ENCODE data around the gene GPR162. TPM values are rescaled to one million over a fixed set of nuclear protein-coding genes. Genes with fewer than 3 reads are reported as not detected.
A peak's percentile ranks its signal among the peaks of the same experiment; 100 is the strongest.

The GPR162 gene
- total RNA-seq, 2 donors from 2014 or later = not detected

- Mint-ChIP-seq H3K36me3 (peaks cover 12% of the 10 kb centered on the region), H3K9me3 (no peaks in the 10 kb centered on the region), H3K27me3 (peaks cover 10 to 23% of the 10 kb centered on the region in 2 donors), H3K4me3 (peak overlapping the region; percentile 47), H3K4me1 (ENCODE audit: low read depth in 2 of 2) (peaks cover 16 to 36% of the 10 kb centered on the region in 2 donors), H3K27ac (peak overlapping the region in 1 of 2 donors; percentile 93)
- peak in 1 of 2 donors; percentile 48 for ATAC-seq
- DNase-seq (ENCODE audit: low spot score) = peak; percentile 49
These were observed 41.0 kb upstream of the GPR162 start for GRCh38 chr12:6780573-6780972.

- H3K27me3 Mint-ChIP-seq = peaks cover 9 to 18% of the 10 kb centered on the region in 2 donors
- no peak overlapping the region for H3K4me3 Mint-ChIP-seq
- H3K4me1 Mint-ChIP-seq (ENCODE audit: low read depth in 2 of 2) = peaks cover 12 to 24% of the 10 kb centered on the region in 2 donors
- no peaks in the 10 kb centered on the region for H3K36me3 Mint-ChIP-seq
- peak; percentile 40 for DNase-seq (ENCODE audit: low spot score)
- no peak for ATAC-seq
- H3K27ac Mint-ChIP-seq = no peak overlapping the region
- H3K9me3 Mint-ChIP-seq = no peaks in the 10 kb centered on the region
These were observed 39.5 kb upstream of the GPR162 start for GRCh38 chr12:6782119-6782518.

- Mint-ChIP-seq H3K27ac (no peak overlapping the region), H3K4me3 (no peak overlapping the region)
These were observed 38.6 kb upstream of the GPR162 start for GRCh38 chr12:6782850-6783566.

DNA sequence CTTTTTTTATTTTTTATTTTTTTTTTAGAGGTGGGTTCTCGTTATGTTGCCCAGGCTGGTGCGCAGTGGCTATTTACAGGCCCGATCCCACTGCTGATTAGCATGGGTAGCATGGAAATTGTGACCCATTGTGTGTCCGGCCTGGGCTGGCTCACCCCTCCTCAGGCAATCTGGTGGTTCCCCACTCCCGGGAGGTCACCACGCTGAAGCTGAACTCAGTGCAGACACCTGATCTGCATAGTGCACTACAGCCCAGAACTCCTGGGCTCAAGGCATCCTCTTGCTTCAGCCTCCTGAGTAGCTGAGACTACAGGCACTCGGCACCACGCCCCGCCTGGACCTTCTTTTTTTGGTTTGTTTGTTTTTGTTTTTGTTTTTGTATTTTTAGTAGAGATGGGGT lies 37.8 kb upstream of the GPR162 start:
- DNase-seq (ENCODE audit: low spot score) = no peak
- Mint-ChIP-seq H3K27me3 (peaks cover 1 to 4% of the 10 kb centered on the region in 2 donors), H3K4me1 (ENCODE audit: low read depth in 2 of 2) (peaks cover 3 to 16% of the 10 kb centered on the region in 2 donors)

More at GRCh38 chr12:6782850-6783566, 38.6 kb upstream of the GPR162 start:
- Mint-ChIP-seq H3K4me1 (ENCODE audit: low read depth in 2 of 2) (peaks cover 12 to 24% of the 10 kb centered on the region in 2 donors), H3K27me3 (peaks cover 9 to 12% of the 10 kb centered on the region in 2 donors), H3K36me3 (no peaks in the 10 kb centered on the region), H3K9me3 (no peaks in the 10 kb centered on the region)
- DNase-seq (ENCODE audit: low spot score) = peak; percentile 35
- no peak for ATAC-seq

DNA sequence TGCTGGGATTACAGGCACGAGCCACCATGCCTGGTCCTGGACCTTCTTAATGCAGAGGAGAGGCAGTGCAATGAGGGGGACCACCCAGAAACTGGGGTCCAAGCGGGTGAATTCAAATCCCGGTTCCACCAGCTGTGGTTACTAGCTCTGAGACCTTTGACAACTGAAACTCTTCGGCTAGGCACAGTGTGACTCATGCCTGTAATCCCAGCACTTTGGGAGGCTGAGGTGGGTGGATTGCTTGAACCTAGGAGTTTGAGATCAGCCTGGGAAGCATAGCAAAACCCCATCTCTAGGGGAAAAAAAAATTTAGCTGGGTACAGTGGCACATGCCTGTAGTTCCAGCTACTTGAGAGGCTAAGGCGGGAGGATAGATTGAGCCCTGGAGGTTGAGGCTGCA lies 37.3 kb upstream of the GPR162 start:
- no peaks in the 10 kb centered on the region for H3K9me3 Mint-ChIP-seq
- H3K4me3 Mint-ChIP-seq = no peak overlapping the region
- ATAC-seq (no peak), DNase-seq (ENCODE audit: low spot score) (no peak)
- H3K36me3 Mint-ChIP-seq = no peaks in the 10 kb centered on the region
- H3K27me3 Mint-ChIP-seq = peaks cover 3 to 4% of the 10 kb centered on the region in 2 donors
- H3K4me1 Mint-ChIP-seq (ENCODE audit: low read depth in 2 of 2) = peaks cover 0 to 14% of the 10 kb centered on the region in 2 donors
- no peak overlapping the region for H3K27ac Mint-ChIP-seq

More for the DNA sequence above, 37.8 kb upstream of the GPR162 start:
- Mint-ChIP-seq H3K27ac (no peak overlapping the region), H3K36me3 (no peaks in the 10 kb centered on the region), H3K9me3 (no peaks in the 10 kb centered on the region), H3K4me3 (no peak overlapping the region)
- ATAC-seq = no peak

DNA sequence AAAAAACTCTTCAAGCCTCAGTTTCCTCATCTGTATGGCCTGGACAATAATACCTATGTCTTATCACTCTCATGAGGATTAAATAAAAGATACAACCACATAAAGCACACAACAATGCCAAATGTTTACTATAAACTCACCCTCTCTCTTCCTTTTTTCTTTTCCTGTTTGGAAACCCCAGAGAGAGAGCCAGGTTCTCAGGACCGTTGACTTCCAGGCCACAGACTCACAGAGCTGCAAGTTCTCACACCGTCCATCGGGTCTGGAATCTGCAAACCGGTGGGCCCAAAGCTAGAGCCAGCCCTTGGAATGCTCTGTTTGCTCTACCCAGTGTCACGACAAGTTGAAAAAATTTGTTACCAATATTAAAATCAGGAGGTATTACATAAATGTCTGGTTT lies 36.9 kb upstream of the GPR162 start:
- Mint-ChIP-seq H3K27me3 (peaks cover 5 to 8% of the 10 kb centered on the region in 2 donors), H3K4me1 (ENCODE audit: low read depth in 2 of 2) (peaks cover 0 to 14% of the 10 kb centered on the region in 2 donors), H3K27ac (no peak overlapping the region), H3K9me3 (no peaks in the 10 kb centered on the region), H3K36me3 (no peaks in the 10 kb centered on the region), H3K4me3 (no peak overlapping the region)
- ATAC-seq (no peak), DNase-seq (ENCODE audit: low spot score) (no peak)

DNA sequence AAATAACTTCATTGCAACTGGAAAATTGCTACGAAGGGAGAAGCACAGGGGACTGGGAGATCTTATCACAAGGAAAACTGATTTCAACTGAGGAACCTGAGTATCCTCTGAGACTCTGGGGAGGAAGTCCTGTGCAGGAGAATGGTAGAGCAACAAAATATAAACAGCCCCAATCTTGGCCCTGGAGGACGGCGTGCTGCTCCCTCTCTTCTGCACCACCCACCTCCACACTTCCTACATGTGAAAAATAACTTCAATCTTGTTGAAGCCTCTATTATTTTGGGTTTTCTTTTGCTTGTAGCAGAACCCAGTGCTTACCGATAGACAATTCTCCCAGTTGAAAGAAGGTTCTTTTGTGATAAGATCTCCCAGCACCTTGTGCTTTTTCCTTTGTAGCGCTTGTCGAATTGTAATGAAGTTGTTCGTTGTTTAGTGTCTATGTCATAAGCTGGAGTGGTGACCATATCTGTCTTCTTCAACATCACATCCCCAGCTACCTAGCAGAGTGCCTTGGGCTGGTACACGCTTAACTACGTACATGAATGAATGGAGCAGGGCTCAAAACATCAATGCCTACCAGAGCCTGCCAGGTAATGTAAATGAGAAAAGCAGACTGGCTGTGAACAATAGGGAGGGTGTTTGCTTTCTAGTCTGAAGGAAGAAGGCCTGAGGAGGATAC lies 35.1 kb upstream of the GPR162 start:
- Mint-ChIP-seq H3K27ac (peak overlapping the region in 1 of 2 donors; percentile 64), H3K36me3 (no peaks in the 10 kb centered on the region), H3K4me3 (no peak overlapping the region), H3K4me1 (ENCODE audit: low read depth in 2 of 2) (peaks cover 0 to 8% of the 10 kb centered on the region in 2 donors), H3K27me3 (peaks cover 7 to 12% of the 10 kb centered on the region in 2 donors), H3K9me3 (no peaks in the 10 kb centered on the region)
- ATAC-seq (no peak), DNase-seq (ENCODE audit: low spot score) (no peak)

DNA sequence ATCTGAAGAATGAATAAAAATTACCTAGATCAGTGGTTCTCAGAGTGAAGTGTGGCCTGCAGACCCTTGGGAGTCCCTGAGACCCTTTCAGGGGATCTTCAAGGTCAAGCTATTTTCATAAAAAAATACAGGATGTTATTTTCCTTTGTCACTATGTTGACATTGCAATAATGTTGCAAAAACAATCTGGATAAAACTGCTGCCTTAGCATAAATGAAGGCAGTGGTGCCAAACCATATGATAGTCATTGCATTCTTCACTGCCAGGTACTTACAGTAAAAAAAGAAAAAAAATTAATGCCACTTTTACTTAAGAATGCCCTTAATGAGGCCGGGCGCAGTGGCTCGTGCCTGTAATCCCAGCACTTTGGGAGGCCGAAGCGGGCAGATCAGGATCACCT lies 34.3 kb upstream of the GPR162 start:
- H3K9me3 Mint-ChIP-seq = no peaks in the 10 kb centered on the region
- H3K27ac Mint-ChIP-seq = no peak overlapping the region
- DNase-seq (ENCODE audit: low spot score) (peak; percentile 22), ATAC-seq (no peak)
- peaks cover 13 to 16% of the 10 kb centered on the region in 2 donors for H3K27me3 Mint-ChIP-seq
- peaks cover 7 to 11% of the 10 kb centered on the region in 2 donors for H3K4me1 Mint-ChIP-seq (ENCODE audit: low read depth in 2 of 2)
- H3K36me3 Mint-ChIP-seq = no peaks in the 10 kb centered on the region
- H3K4me3 Mint-ChIP-seq = no peak overlapping the region

DNA sequence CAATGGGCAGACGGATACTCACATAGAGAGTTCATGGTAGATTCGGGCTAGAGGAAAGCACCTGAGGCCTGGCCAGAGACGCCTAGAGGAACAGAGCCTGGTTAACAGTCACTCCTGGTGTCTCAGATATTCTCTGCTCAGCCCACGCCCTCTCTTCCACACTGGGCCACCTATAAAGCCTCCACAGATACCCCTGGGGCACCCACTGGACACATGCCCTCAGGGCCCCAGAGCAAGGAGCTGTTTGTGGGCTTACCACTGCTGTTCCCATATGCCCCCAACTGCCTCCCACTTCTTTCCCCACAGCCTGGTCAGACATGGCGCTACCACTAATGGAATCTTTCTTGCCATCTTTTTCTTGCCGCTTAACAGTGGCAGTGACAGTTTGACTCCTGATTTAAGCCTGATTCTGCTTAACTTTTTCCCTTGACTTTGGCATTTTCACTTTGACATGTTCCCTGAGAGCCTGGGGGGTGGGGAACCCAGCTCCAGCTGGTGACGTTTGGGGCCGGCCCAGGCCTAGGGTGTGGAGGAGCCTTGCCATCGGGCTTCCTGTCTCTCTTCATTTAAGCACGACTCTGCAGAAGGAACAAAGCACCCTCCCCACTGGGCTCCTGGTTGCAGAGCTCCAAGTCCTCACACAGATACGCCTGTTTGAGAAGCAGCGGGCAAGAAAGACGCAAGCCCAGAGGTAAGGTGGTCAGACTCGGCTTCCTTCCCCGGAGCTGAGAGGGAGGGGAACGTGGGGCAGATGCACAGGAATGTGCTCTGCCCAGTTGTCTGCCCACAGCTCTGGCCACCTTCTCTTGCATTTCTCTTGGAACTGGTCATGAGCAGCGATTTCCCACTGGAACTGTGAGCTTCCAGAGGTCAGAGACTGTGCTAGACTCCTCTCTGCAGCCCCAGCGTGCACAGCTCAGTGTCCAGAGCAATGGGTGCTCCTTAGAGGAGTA lies 32.4 kb upstream of the GPR162 start, which contains the start of gene CD4:
Gene CD4, plus strand, starts transcription at position 557 of the 953 bp plus-strand sequence. CDS start 10,611 bp downstream, outside the sequence.
- peak within 1 kb of the TSS; percentile 53 for H3K4me3 Mint-ChIP-seq
- H3K27me3 Mint-ChIP-seq = peaks cover 24 to 36% of the 10 kb centered on the region in 2 donors
- no peaks in the 10 kb centered on the region for H3K36me3 Mint-ChIP-seq
- H3K9me3 Mint-ChIP-seq = no peaks in the 10 kb centered on the region
- H3K4me1 Mint-ChIP-seq (ENCODE audit: low read depth in 2 of 2) = peaks cover 17% of the 10 kb centered on the region in 2 donors
- peak; percentile 41 to 53 for ATAC-seq
- peak; percentile 34 for DNase-seq (ENCODE audit: low spot score)
- H3K27ac Mint-ChIP-seq = peak within 1 kb of the TSS; percentile 6

DNA sequence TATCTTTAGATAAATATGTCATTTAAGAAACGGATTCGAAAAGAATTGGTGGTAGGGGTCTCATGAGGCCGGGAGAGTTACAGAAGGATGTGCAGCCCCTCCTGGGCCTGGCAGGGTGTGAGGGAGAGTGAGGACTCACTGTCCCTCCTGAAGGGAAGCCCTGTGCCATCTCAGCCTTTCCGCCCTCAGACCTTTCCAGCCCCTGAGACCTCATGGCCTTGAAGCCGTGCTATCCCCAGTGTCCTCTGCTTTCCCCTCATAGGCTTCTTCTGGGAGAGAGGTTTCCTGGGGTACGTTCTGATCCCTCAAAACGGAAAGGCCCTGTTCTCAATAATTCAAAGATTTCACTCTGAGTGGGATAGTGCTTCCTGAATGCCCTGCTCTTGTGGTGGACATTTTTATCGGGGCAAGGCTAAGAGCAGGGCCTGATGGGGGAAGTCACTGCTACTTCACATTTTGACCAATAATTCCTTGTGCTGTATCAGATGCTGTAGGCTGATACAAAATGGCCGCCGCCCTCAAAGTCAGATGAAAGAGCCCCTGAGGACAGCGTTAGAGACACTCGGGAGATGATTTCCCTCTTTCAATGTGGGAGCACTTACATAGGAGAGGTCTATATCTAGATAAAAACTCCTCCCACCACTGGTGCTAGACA lies 31.0 kb upstream of the GPR162 start:
- H3K27ac Mint-ChIP-seq = no peak overlapping the region
- ATAC-seq = no peak

DNA sequence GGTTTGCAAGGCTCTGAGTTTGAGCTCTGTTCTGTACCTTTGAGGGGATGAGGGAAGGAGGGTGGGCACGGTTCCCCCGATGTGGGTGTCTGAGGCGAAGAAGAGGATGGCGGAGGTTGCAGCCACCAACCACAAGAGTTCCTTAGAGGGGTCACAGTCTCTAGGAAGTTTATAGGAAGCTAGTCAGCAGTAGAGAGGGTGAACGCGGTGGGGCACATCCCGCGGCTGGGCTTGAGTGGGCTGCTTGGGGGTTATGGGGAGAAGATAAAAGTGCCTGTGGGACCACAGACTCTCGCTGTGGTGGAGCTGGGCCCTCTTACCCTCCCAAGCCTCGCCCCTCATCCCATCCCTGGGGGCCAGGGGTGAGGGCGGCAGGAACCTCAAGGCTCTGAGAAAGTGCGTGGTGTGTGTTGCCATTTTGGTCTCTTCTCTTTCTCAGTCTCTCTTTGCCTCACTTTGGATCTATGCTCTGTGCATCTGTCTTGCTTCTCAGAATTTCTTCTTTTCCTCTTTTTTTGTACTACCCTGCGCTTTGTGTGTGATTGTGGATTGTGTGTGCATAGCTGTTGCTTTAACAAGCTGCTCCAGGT lies 29.6 kb upstream of the GPR162 start:
- Mint-ChIP-seq H3K9me3 (no peaks in the 10 kb centered on the region), H3K36me3 (no peaks in the 10 kb centered on the region), H3K4me1 (ENCODE audit: low read depth in 2 of 2) (peaks cover 17% of the 10 kb centered on the region in 2 donors), H3K27ac (peak overlapping the region; percentile 14 to 30), H3K27me3 (peaks cover 35 to 55% of the 10 kb centered on the region in 2 donors), H3K4me3 (peak overlapping the region; percentile 28)
- ATAC-seq = no peak
- no peak for DNase-seq (ENCODE audit: low spot score)

More for the DNA sequence above, 31.0 kb upstream of the GPR162 start:
- Mint-ChIP-seq H3K9me3 (no peaks in the 10 kb centered on the region), H3K4me3 (no peak overlapping the region), H3K27me3 (peaks cover 32 to 48% of the 10 kb centered on the region in 2 donors), H3K4me1 (ENCODE audit: low read depth in 2 of 2) (peaks cover 17% of the 10 kb centered on the region in 2 donors), H3K36me3 (no peaks in the 10 kb centered on the region)
- no peak for DNase-seq (ENCODE audit: low spot score)

DNA sequence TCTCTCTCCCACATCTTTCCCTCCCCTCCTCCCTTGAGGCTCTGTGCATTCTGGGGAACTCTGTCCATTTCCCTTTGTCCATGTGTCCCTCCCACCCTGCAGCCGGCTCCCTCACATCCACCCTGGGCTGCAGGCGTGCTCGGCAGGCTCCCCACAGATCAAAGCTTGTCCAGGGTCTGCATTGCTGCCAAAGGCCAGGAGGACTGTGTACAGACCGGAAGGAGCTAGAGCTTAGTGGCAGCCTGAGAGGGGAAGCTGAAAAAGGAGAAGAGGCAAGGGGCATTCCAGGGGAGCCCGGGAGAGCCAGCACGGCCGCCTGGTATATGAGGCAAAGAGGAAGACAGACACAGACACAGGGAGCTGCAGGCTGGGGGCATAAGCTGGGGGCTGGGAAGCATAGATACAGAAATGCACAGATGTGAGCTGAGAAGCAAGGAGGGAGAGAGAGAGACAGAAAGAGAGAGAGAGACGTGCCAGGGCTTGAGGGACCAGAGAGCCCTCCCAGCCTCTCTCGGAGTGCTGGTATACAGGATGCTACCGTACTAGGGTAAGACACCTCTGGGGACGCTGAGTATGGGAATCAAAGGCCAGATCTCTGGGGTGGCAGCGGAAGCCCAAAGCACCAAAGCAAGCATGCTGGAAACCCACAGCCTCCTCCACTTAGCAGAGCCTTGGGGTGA lies 29.0 kb upstream of the GPR162 start:
- ATAC-seq = peak; percentile 32 to 61
- peaks cover 35 to 55% of the 10 kb centered on the region in 2 donors for H3K27me3 Mint-ChIP-seq
- H3K4me3 Mint-ChIP-seq = peak overlapping the region; percentile 28
- no peaks in the 10 kb centered on the region for H3K9me3 Mint-ChIP-seq
- H3K4me1 Mint-ChIP-seq (ENCODE audit: low read depth in 2 of 2) = peaks cover 17% of the 10 kb centered on the region in 2 donors
- no peak for DNase-seq (ENCODE audit: low spot score)
- peak overlapping the region; percentile 14 to 30 for H3K27ac Mint-ChIP-seq
- H3K36me3 Mint-ChIP-seq = no peaks in the 10 kb centered on the region

Data from natural killer cell treated with Interleukin-12 subunit alpha and Interleukin-12 subunit beta and Interleukin-15 and Interleukin-18, amount 100 ng/mL, for 72 hours (primary cell).